Activated naive CD8-positive, alpha-beta T cell treated with anti-CD3 and anti-CD28 coated beads, Interleukin-2, amount 50 U/mL, for 24 hours (primary cell): ENCODE measurements around the gene ELAVL2.

ENCODE experiments used
- ATAC-seq: fragments of 150-1000 bp; cut with Tn5 transposase; one replicate; pipeline ENCODE4 v1.10.0; 2021
- DNase-seq: peaks from one replicate; pipeline ENCODE4 v3.0.0; 2021
- H3K27ac Mint-ChIP-seq: one replicate; pipeline ENCODE4 v1.8.0; 2021; ENCODE audit warnings: mild to moderate bottlenecking, mixed read lengths
- H3K27me3 Mint-ChIP-seq: one replicate; pipeline ENCODE4 v1.8.0; 2021; ENCODE audit warnings: mixed read lengths
- H3K36me3 Mint-ChIP-seq: one replicate; pipeline ENCODE4 v1.8.0; 2021; ENCODE audit warnings: low read depth, mixed read lengths
- H3K4me1 Mint-ChIP-seq: one replicate; pipeline ENCODE4 v1.8.0; 2021; ENCODE audit warnings: mixed read lengths
- H3K4me3 Mint-ChIP-seq: one replicate; pipeline ENCODE4 v1.8.0; 2021; ENCODE audit warnings: mild to moderate bottlenecking, moderate library complexity, mixed read lengths
- H3K9me3 Mint-ChIP-seq: one replicate; pipeline ENCODE4 v1.8.0; 2021; ENCODE audit warnings: mixed read lengths

Gene ELAVL2

GRCh38 chr9:23824830-23825591 is 1.0 kb downstream of the ELAVL2 start:
- ATAC-seq (no peak), DNase-seq (no peak)
- peaks cover 12% of the 10 kb centered on the region for H3K9me3 Mint-ChIP-seq
- H3K4me3 Mint-ChIP-seq = no peak overlapping the region
- no peaks in the 10 kb centered on the region for H3K36me3 Mint-ChIP-seq
- H3K4me1 Mint-ChIP-seq = no peaks in the 10 kb centered on the region
- H3K27me3 Mint-ChIP-seq = peaks cover 44% of the 10 kb centered on the region
- no peak overlapping the region for H3K27ac Mint-ChIP-seq

GRCh38 chr9:23823986-23824829 is 1.8 kb downstream of the ELAVL2 start:
- Mint-ChIP-seq H3K9me3 (peaks cover 15% of the 10 kb centered on the region), H3K36me3 (no peaks in the 10 kb centered on the region), H3K4me3 (no peak overlapping the region), H3K4me1 (no peaks in the 10 kb centered on the region), H3K27me3 (peaks cover 44% of the 10 kb centered on the region), H3K27ac (no peak overlapping the region)
- DNase-seq (no peak), ATAC-seq (no peak)

- DNase-seq (no peak), ATAC-seq (no peak)
- Mint-ChIP-seq H3K9me3 (peaks cover 14% of the 10 kb centered on the region), H3K27ac (no peak overlapping the region), H3K4me1 (no peaks in the 10 kb centered on the region), H3K36me3 (no peaks in the 10 kb centered on the region), H3K4me3 (no peak overlapping the region), H3K27me3 (peaks cover 45% of the 10 kb centered on the region)
These were observed 2.8 kb downstream of the ELAVL2 start for GRCh38 chr9:23823269-23823668.

GRCh38 chr9:23822261-23823169 is 3.5 kb downstream of the ELAVL2 start:
- Mint-ChIP-seq H3K27ac (no peak overlapping the region), H3K9me3 (peaks cover 14% of the 10 kb centered on the region), H3K36me3 (no peaks in the 10 kb centered on the region), H3K4me3 (no peak overlapping the region), H3K27me3 (peaks cover 44% of the 10 kb centered on the region), H3K4me1 (no peaks in the 10 kb centered on the region)
- ATAC-seq (no peak), DNase-seq (no peak)

- DNase-seq = no peak
- Mint-ChIP-seq H3K4me1 (no peaks in the 10 kb centered on the region), H3K36me3 (no peaks in the 10 kb centered on the region), H3K4me3 (no peak overlapping the region), H3K27me3 (peaks cover 44% of the 10 kb centered on the region), H3K9me3 (peaks cover 14% of the 10 kb centered on the region), H3K27ac (no peak overlapping the region)
- no peak for ATAC-seq
These were observed 4.5 kb downstream of the ELAVL2 start for GRCh38 chr9:23821375-23822181.

- no peak overlapping the region for H3K27ac Mint-ChIP-seq
- ATAC-seq = no peak
- H3K4me1 Mint-ChIP-seq = no peaks in the 10 kb centered on the region
- H3K9me3 Mint-ChIP-seq = peaks cover 15% of the 10 kb centered on the region
- peaks cover 44% of the 10 kb centered on the region for H3K27me3 Mint-ChIP-seq
- no peak for DNase-seq
- no peaks in the 10 kb centered on the region for H3K36me3 Mint-ChIP-seq
- H3K4me3 Mint-ChIP-seq = no peak overlapping the region
These were observed 5.3 kb downstream of the ELAVL2 start for GRCh38 chr9:23820451-23821374.

- Mint-ChIP-seq H3K4me1 (no peaks in the 10 kb centered on the region), H3K4me3 (no peak overlapping the region), H3K36me3 (no peaks in the 10 kb centered on the region), H3K27me3 (peaks cover 44% of the 10 kb centered on the region), H3K9me3 (peaks cover 20% of the 10 kb centered on the region), H3K27ac (no peak overlapping the region)
- DNase-seq (no peak), ATAC-seq (no peak)
These were observed 6.6 kb downstream of the ELAVL2 start for GRCh38 chr9:23819403-23819802.

GRCh38 chr9:23814243-23814642 is 11.8 kb downstream of the ELAVL2 start:
- no peak for ATAC-seq
- DNase-seq = no peak
- no peak overlapping the region for H3K4me3 Mint-ChIP-seq
- H3K4me1 Mint-ChIP-seq = no peaks in the 10 kb centered on the region
- no peaks in the 10 kb centered on the region for H3K36me3 Mint-ChIP-seq
- H3K9me3 Mint-ChIP-seq = peaks cover 18% of the 10 kb centered on the region
- no peak overlapping the region for H3K27ac Mint-ChIP-seq
- peaks cover 8% of the 10 kb centered on the region for H3K27me3 Mint-ChIP-seq

- H3K4me3 Mint-ChIP-seq = no peak overlapping the region
- ATAC-seq (no peak), DNase-seq (no peak)
- no peaks in the 10 kb centered on the region for H3K27me3 Mint-ChIP-seq
- no peaks in the 10 kb centered on the region for H3K36me3 Mint-ChIP-seq
- no peak overlapping the region for H3K27ac Mint-ChIP-seq
- no peaks in the 10 kb centered on the region for H3K4me1 Mint-ChIP-seq
- peaks cover 14% of the 10 kb centered on the region for H3K9me3 Mint-ChIP-seq
These were observed 13.4 kb downstream of the ELAVL2 start for GRCh38 chr9:23812673-23813072.

- Mint-ChIP-seq H3K36me3 (no peaks in the 10 kb centered on the region), H3K4me1 (no peaks in the 10 kb centered on the region), H3K4me3 (no peak overlapping the region), H3K9me3 (peaks cover 14% of the 10 kb centered on the region), H3K27me3 (no peaks in the 10 kb centered on the region), H3K27ac (no peak overlapping the region)
- no peak for DNase-seq
- no peak for ATAC-seq
These were observed 14.4 kb downstream of the ELAVL2 start for GRCh38 chr9:23811633-23812032.

- no peak overlapping the region for H3K27ac Mint-ChIP-seq
- ATAC-seq (no peak), DNase-seq (no peak)
- no peaks in the 10 kb centered on the region for H3K27me3 Mint-ChIP-seq
- no peaks in the 10 kb centered on the region for H3K4me1 Mint-ChIP-seq
- H3K36me3 Mint-ChIP-seq = no peaks in the 10 kb centered on the region
- no peak overlapping the region for H3K4me3 Mint-ChIP-seq
- H3K9me3 Mint-ChIP-seq = no peaks in the 10 kb centered on the region
These were observed 22.8 kb downstream of the ELAVL2 start for GRCh38 chr9:23803216-23803615.

GRCh38 chr9:23801523-23801922 is 24.5 kb downstream of the ELAVL2 start:
- Mint-ChIP-seq H3K9me3 (peaks cover 4% of the 10 kb centered on the region), H3K27ac (no peak overlapping the region), H3K36me3 (no peaks in the 10 kb centered on the region), H3K4me1 (no peaks in the 10 kb centered on the region), H3K4me3 (no peak overlapping the region), H3K27me3 (no peaks in the 10 kb centered on the region)
- DNase-seq = no peak
- no peak for ATAC-seq

GRCh38 chr9:23799521-23799920 is 26.5 kb downstream of the ELAVL2 start:
- H3K27me3 Mint-ChIP-seq = no peaks in the 10 kb centered on the region
- ATAC-seq = no peak
- no peak overlapping the region for H3K4me3 Mint-ChIP-seq
- no peak for DNase-seq
- H3K27ac Mint-ChIP-seq = no peak overlapping the region
- H3K4me1 Mint-ChIP-seq = no peaks in the 10 kb centered on the region
- H3K9me3 Mint-ChIP-seq = peaks cover 4% of the 10 kb centered on the region
- H3K36me3 Mint-ChIP-seq = no peaks in the 10 kb centered on the region
